Testis (tissue), 2 donors: ENCODE data around the gene SCLY.

Experiments used
- CTCF ChIP-seq, 3 experiments: fragments of 450-650 bp in 2 of 3; fragments of 200-600 bp in 1 of 3; sonication (generic) in 1 of 3; IDR thresholded peaks; one replicate each; pipeline ENCODE4 v1.5.1; 2016 to 2019; ENCODE audit warnings: antibody characterized with exemption in 3 of 3, mild to moderate bottlenecking in 2 of 3, moderate library complexity in 1 of 3
- POLR2A ChIP-seq: fragments of 450-650 bp; IDR thresholded peaks from one replicate; pipeline ENCODE4 v1.6.1; 2017; ENCODE audit warnings: antibody characterized with exemption, mild to moderate bottlenecking, moderate library complexity

GRCh38 chr2:238100821-238101771 is 40.3 kb downstream of the SCLY start:
- no peak for TF ChIP-seq CTCF (IDR thresholded peaks at IDR 0.05)
- no peak for TF ChIP-seq POLR2A
